ENCODE measurements around the gene RBM18. TPM values are rescaled to one million over a fixed set of nuclear protein-coding genes. Genes with fewer than 3 reads are reported as not detected.

RBM18 gene
- total and polyA plus RNA-seq, 12 donors, result 3.4 to 39.1 (median 16.4) TPM

DNA sequence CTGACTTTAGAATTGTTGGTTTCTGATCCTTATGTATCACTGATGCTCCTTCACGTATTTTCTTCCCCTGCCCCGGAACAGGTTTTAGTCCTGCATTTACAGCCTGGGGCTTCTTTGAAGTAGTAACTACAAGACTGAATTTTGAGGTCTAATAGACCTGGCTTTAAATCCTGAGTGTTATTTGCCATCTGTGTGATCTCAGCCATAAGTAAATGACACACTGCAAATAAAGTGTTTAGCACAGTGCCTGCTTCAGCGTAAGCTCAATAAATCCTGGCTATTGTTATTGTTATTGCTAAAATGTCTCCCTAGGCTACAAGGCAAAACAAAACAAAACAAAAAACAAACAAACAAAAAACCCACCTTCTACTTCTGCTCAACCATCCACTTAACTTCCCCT is 20.3 kb downstream of the RBM18 start:
- intact Hi-C loops (cut with DNase I), result no loop called here
- Histone ChIP-seq H3K4me3 (no peak overlapping the region), H3K4me1 (replicated peaks in 1 of 2) (no peaks in the 10 kb centered on the region), H3K36me3 (replicated peaks in 1 of 2) (peaks cover 0 to 84% of the 10 kb centered on the region in 2 donors), H3K27me3 (no peaks in the 10 kb centered on the region), H3K9me3 (replicated peaks in 1 of 3) (no peaks in the 10 kb centered on the region), H3K27ac (no peak overlapping the region)
- no peak for DNase-seq
- TF ChIP-seq POLR2A (IDR thresholded peaks at IDR 0.05) (no peak), CTCF (IDR thresholded peaks at IDR 0.05) (no peak)
- WGBS, 4 donors, result 91 to 98% (median 95%) methylated on average over 3 of the region's 3 CpGs

DNA sequence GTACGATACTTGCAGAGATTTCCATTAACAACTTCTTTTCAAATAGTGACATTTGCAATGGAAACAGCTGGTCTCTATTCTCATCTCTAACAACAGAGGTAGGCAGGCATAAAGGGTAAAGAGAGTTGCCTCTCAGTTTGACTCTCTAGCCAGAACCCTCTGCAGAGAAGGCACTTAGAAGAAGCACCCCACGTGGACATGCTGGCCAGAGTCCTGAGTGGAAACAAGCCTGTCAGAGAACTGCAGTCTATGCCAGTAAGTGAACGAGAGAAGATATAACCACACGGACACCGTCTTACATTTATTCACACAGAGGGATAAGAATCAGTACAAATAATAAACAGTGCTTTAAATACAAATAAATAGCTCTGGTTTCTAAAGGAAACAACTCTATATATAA is 24.9 kb downstream of the RBM18 start:
- H3K4me3 ChIP-seq, result no peak overlapping the region
- intact Hi-C loops (cut with DNase I), result no loop called here
- no peak for DNase-seq
- WGBS, 4 donors, result 92 to 96% (median 94%) methylated on average over 5 of the region's 5 CpGs
- no peaks in the 10 kb centered on the region for H3K9me3 ChIP-seq (replicated peaks in 1 of 3)
- H3K27me3 ChIP-seq, result no peaks in the 10 kb centered on the region
- H3K36me3 ChIP-seq (replicated peaks in 1 of 2), result peaks cover 0 to 46% of the 10 kb centered on the region in 2 donors
- TF ChIP-seq POLR2A (IDR thresholded peaks at IDR 0.05), result no peak
- TF ChIP-seq CTCF (IDR thresholded peaks at IDR 0.05), result no peak
- H3K4me1 ChIP-seq (replicated peaks in 1 of 2), result no peaks in the 10 kb centered on the region
- H3K27ac ChIP-seq, result no peak overlapping the region

GRCh38 chr9:122236681-122237080 is 28.0 kb downstream of the RBM18 start:
- no peaks in the 10 kb centered on the region for H3K9me3 ChIP-seq (replicated peaks in 1 of 3)
- H3K27me3 ChIP-seq, result peaks cover under 1% of the 10 kb centered on the region
- WGBS, 4 donors, result 80 to 89% (median 81%) methylated on average over 10 of the region's 10 CpGs
- H3K36me3 ChIP-seq (replicated peaks in 1 of 2), result peaks cover 0 to 16% of the 10 kb centered on the region in 2 donors
- no peaks in the 10 kb centered on the region for H3K4me1 ChIP-seq (replicated peaks in 1 of 2)
- no peak for DNase-seq
- no peak for TF ChIP-seq POLR2A (IDR thresholded peaks at IDR 0.05)
- TF ChIP-seq CTCF (IDR thresholded peaks at IDR 0.05), result no peak
- H3K4me3 ChIP-seq, result no peak overlapping the region
- intact Hi-C loops (cut with DNase I), result no loop called here
- H3K27ac ChIP-seq, result no peak overlapping the region

- no peaks in the 10 kb centered on the region for H3K36me3 ChIP-seq (replicated peaks in 1 of 2)
- no peak overlapping the region for H3K4me3 ChIP-seq
- H3K9me3 ChIP-seq (replicated peaks in 1 of 3), result no peaks in the 10 kb centered on the region
- intact Hi-C loops (cut with DNase I), result no loop called here
- no peaks in the 10 kb centered on the region for H3K4me1 ChIP-seq (replicated peaks in 1 of 2)
- TF ChIP-seq POLR2A (IDR thresholded peaks at IDR 0.05) (no peak), CTCF (IDR thresholded peaks at IDR 0.05) (no peak)
- DNase-seq, result no peak
- peaks cover 25% of the 10 kb centered on the region for H3K27me3 ChIP-seq
- 74 to 85% (median 82%) methylated on average over 5 to 7 of the region's 7 CpGs for WGBS, 4 donors
- no peak overlapping the region for H3K27ac ChIP-seq
Measured at GRCh38 chr9:122234022-122234748, 30.5 kb downstream of the RBM18 start.
